HG02623 (cell line): Measurements from ENCODE around the gene SKA3.

Experiments used
- ATAC-seq: cut with Tn5 transposase; IDR thresholded peaks from one replicate; pipeline ENCODE4 v1.9.1; 2021; ENCODE audit warnings: moderate library complexity; ENCODE audit not compliant: unreplicated experiment

Gene SKA3

GRCh38 chr13:21117104-21117809 is 59.1 kb downstream of the SKA3 start:
- ATAC-seq: no peak

DNA sequence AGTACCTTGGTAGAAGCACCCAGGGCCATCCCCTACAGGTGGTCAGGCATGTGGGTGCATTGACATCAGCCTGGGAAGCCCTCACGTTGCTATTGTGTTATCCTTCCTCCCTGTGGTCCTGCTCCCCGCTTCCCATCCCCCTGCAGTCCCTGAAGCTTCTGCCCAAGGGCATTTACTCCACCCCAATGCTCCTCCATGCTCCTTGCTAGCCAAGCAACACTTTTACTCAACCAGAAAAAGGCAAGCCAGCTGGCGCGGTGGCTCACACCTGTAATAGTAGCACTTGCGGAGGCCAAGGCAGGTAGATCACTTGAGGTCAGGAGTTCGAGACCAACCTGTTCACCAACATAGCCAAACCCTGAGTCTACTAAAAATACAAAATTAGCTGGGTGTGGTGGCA is 60.2 kb downstream of the SKA3 start:
- ATAC-seq: no peak

GRCh38 chr13:21115231-21115630 is 61.1 kb downstream of the SKA3 start:
- no peak for ATAC-seq

DNA sequence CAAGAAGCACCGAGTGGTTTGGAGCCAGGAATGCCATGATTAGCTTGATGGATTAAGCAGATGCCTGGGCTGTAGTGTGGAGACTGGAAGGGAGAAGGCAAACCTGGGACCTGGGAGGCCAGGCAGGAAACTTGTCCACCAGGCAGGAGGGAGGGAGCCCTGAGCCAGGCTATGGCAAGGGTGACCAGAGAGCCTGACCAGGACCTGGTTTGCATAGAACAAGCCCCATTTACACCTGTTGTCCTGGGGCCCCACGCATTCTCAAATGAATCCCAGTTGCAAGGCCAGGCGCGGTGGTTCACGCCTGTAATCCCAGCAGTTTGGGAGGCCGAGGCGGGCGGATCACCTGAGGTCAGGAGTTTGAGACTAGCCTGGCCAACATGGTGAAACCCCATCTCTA is 64.8 kb downstream of the SKA3 start:
- ATAC-seq: no peak

GRCh38 chr13:21109168-21109567 is 67.2 kb downstream of the SKA3 start:
- no peak for ATAC-seq

DNA sequence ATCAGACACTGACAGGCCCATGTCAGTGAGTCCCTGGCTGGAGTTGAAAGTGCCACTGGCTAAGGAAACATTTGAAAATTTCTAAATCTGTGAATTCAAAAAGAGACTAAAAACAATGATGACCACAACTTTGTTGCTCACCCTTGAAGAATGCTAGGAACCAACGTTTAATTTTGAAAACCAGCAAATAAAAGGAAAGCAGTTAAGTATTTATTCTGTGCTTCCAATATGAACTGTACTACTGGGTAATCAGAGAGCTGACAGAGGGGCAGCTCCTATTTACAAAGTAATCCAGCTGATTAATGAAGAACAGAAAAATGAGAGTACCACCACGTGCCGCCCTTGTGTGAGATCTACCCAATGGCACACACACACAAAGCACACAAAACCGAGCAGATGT is 70.3 kb downstream of the SKA3 start:
- no peak for ATAC-seq

DNA sequence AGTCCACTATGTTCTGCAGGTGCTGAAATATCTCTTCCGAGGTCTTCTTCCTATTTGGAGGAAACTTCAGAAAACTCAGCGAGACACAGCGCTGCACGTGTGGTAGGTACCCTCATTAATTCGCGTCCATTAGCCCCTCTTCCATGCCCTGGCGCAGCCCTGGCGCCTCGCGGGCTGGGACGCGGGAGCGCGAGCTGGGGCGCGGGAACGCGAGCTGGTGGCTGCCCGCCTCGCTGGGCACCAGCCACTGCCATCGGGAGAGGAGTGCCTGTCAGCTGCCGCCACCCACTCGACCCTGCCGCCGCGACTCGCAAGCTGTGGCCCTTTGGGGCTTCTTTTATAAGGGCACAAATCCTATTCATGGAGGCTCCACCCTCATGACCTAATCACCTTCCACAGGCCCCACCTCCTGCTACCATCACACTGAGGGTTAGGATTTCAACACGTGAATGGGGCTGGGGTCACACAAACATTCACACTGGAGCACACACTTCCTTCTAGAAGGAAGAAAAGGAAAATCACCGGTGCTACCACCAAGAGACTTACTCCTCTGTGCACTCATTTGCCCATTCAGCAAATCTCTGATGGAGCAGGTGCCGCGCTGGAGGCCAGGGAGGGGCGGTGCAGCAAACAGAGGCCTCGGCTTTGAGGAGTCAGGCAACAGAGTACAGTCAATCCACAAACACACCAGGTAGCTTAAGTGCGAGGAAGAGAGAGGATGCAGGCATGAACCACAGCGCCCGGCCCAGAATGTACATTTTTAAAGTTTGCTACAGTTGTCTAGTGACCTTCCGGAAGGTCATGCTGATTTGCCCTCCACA is 71.9 kb downstream of the SKA3 start:
- ATAC-seq: no peak
